GM19468 (cell line): ENCODE measurements around the gene EXOSC5.
"Not testable (repeated sequence)": the region's sequence is repeated elsewhere in the genome, so short reads cannot be mapped to it uniquely, and the experiment has no call there.

Experiments used
- ATAC-seq: cut with Tn5 transposase; IDR thresholded peaks from one replicate; pipeline ENCODE4 v1.9.1; 2021; ENCODE audit warnings: mild to moderate bottlenecking, moderate library complexity, moderate number of reproducible peaks; ENCODE audit not compliant: unreplicated experiment; ENCODE audit errors: extremely low read depth

The EXOSC5 gene

DNA sequence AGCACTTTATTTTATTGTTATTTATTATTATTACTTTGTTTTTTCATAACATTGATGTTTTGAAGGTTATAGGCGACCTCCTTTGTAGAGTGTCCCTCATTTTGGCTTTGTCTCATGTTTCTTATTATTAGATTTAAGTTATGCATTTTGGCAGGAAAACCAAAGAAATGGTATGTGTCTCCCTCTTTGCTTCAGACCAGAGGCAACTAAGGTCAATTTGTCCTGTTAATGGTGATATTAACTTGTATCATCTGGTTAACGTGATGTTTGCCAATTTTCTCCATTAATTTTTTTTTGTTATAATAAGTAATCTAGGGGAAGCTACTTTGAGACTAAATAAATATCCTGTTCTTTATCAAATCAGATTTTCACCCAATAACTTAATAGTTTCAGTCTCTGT lies 24.7 kb downstream of the EXOSC5 start:
- no peak for ATAC-seq

DNA sequence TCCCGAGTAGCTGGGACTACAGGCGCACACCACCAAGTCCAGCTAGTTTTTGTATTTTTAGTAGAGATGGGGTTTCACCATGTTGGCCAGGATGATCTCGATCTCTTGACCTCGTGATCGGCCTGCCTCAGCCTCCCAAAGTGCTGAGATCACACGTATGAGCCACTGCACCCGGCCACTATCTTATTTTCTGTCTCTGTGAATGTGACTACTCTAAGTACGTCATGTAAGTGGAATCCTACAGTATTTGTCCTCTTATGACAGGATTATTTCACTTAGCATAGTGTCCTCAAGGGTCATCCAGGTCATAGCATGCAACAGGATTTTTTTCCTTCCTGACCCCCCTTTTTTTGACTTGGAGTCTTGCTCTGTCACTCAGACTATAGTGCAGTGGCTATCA lies 25.6 kb downstream of the EXOSC5 start:
- no peak for ATAC-seq

DNA sequence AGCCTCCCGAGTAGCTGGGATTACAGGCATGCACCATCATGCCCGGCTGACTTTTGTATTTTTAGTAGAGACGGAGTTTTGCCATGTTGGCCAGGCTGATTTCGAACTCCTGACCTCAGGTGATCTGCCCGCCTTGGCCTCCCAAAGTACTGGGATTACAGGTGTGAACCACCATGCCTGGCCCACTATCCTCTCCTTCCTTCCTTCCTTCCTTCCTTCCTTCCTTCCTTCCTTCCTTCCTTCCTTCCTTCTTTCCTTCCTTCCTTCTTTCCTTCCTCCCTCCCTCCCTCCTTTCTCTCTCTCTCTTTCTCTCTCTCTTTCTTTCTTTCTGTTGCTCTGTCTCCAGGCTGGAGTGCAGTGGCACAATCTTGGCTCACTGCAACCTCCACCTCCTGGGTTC lies 26.0 kb downstream of the EXOSC5 start:
- ATAC-seq, result not testable (repeated sequence)

DNA sequence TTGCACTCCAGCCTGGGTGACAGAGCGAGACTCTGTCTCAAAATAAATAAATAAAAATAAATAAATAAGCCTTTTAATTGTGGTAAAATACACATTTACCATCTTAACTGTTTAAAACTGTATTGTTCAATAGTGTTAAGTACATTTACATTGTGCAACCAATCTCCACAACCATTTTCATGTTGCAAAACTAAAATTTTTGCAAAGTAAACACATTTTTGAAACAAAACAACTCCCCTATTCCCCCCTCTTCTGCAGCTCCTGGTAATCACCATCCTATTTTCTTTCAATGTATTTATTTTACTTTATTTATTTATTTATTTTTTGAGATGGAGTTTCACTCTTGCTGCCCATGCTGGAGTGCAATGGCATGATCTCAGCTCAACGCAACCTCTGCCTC lies 27.4 kb downstream of the EXOSC5 start:
- ATAC-seq, result no peak

DNA sequence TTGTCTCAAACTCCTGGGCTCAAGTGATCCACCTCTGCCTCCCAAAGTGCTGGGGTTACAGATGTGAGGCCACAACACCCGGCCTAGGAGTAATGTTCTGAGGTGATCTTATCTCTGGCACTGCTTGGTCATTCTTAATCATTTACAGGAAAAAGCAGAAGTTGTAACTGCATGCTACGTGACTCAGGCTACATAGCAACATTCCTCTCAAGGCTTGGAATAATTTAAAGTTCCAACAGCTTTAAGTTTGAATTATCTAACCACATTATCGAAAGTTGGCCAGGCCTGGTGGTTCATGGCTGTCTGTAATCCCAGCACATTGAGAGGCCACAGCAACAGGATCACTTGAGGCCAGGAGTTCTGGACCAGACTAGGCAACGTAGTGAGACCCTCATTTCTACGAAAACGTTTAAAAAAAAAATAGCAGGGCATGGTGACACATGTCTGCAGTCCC lies 29.3 kb downstream of the EXOSC5 start:
- no peak for ATAC-seq

DNA sequence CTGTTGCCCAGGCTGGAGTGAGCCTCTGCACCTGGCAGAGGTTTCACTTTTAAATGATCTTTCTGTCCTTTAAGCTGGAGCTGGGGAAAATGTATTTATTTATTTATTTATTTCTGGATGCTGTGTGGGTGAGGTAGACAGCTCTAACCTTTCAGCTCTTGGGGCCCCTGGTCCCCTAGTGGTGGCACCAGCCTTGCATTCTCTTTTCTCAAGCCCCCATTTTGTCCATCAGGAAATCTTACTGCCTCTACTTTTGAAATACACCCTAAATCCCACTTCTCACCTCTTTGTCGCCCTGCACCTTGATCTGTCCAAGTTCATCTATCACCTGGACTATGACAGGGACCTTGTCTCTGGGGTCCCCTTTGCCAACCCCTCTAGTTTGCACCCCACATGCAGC lies 31.1 kb downstream of the EXOSC5 start:
- no peak for ATAC-seq

DNA sequence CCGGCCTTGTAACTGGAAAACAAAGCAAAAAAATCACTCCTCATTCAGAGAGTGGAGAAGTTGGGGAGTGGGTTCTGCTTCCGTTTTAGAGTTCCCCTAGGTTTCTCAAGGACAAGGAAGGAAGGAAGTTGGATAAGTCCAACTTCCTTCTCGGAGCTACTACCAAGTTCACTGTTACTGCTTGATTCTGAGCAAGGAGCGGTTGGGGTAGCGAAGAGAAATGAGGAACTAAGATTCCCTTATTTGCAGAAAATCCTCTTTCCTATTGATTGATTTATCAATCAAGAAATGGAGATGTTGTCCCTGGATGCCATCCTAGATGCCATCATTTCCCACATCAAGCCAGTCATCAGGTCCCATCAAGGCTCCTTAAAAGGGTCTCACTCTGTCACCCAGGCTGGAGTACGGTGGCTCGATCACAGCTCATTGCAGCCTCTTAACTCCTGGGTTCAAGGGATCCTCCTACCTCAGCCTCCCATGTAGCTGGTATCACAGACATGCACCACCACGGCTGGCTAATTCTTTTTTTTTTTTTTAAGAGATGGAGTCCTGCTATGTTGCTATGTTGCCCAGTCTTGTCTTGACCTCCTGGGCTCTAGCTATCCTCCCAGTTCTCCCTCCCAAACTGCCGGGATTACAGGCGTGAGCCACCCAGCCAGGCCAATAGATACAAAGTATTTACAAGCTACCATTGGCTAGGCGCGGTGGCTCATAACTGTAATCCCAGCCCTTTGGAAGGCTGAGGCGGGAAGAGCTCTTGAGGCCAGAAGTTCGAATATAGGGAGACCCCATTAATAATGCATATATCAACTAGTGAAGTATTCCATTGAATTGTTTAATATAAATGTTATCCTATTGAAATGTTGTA lies 32.4 kb downstream of the EXOSC5 start:
- ATAC-seq, result no peak

DNA sequence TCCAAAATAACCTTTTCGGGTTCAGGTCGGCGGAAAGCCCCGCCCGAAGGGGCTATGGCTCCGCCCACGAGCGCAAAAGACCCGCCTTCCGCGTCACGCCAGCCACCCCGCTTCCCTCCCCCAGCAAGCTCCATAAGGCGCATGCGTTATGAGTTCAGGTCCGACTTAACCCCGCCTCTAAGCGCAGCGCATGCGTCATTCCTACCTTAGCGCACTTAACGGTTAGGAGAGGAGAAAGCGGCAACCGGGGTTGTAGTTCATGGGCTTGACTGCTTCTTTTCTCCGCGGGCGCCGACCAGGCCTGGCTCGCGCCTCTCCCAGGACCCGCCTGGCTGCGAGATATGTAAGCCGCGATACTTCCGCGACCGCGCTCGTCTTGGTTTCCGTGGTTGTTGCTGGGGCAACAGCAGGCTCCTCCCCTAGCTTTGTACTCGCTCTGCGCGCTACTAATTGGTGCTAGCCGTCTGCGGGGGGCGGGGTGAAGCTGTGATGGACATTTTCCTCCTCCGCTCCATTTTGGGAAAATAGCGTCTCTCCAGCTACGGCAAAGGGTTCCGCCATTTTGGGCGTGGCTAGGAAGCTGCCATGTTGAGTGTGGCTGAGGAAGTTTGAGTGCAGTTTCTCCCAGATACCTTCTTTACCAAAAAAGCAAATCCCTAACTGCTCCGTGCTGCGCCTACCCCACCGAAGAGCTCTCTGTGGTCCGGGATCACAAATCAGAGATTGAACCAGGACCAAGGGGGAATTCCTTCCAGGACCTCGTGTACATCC lies 33.2 kb downstream of the EXOSC5 start, which contains the start of gene B9D2:
Gene B9D2, minus strand, starts transcription at position 397 of the 771 bp plus-strand sequence. CDS start 630 bp downstream, outside the sequence.
- ATAC-seq, result peak; percentile 38

DNA sequence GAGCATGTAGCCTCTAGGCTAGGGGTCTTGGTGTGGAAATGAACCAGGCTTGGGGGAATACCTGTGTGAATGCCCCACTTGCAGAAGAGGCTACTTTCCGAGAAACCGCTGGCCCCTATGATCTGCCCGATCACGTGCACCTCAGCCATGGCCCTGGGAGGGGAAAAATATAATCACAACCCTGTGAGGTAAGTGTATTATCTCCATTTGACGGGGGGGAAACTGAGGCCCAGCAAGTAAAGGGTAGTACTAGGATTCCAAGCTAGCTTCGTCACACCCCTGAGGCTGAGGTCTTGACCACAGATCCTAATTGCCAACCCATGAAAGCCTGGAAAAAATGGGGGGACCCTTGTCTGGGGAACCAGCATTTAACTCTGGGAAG lies 33.8 kb downstream of the EXOSC5 start:
- ATAC-seq, result no peak

DNA sequence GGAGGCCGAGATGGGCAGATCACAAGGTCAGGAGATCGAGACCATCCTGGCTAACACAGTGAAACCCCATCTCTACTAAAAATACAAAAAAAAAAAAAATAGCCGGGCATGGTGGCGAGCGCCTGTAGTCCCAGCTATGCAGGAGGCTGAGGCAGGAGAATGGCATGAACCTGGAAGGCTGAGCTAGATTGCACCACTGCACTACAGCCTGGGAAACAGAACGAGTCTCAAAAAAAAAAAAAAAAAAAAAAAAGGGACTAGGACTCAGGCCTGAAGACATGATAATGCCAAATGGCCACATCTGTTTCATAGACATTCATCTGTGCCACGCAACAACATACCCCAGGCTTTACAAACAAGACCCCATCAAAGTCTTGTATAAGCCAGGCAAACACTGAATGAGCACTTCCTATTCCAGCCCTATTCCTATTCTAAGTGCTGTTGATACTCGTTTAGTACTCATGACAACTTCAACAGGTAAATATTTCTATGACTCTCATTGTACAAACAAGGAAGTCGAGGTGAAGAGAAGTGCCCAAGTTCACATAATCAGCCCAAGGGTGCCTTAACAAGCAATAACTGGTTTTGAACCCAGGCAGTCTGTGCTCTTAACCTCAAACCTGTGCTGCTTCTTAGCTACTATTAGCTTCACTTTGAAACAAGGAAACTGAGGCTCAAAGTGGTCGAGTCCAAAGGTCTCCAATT lies 34.9 kb downstream of the EXOSC5 start:
- ATAC-seq, result no peak

DNA sequence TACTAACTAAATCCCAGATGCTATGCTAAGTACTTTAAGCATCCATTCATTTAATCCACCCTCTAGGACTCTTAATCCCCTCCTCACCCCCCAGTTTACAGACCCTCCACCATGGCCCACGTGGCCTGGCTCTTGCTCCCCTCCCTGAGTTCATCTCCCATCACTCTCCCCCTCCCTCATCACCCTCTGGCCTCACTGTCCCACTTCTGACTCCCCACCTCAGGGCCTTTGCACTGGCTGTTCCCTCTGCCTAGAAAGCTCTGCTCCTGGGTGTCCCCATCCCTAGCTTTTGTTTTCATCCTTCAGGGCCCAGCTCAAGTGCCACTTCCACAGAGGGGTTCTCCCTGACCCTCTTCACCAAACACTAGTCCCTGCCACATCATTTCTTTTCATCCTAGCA lies 37.4 kb downstream of the EXOSC5 start:
- no peak for ATAC-seq

DNA sequence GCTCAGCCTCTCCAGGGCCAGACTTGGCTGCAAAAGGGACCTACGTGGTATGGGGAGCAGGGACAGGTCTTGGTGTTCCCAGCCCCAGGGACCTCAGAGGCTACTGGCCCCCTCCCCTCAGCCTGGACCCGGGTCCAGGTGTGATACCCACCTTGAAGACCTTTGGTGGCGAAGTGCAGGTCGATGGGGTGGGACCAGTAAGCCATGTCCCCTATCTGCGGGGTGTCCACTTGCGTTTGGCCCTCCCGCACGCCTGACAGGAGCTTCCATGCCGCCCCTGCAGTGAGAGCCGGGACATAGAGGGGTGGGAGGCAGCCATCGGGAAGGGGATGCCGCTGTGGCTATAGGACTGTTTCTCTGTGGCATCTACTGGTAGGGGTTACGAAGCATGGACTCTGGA lies 39.4 kb downstream of the EXOSC5 start:
- no peak for ATAC-seq

DNA sequence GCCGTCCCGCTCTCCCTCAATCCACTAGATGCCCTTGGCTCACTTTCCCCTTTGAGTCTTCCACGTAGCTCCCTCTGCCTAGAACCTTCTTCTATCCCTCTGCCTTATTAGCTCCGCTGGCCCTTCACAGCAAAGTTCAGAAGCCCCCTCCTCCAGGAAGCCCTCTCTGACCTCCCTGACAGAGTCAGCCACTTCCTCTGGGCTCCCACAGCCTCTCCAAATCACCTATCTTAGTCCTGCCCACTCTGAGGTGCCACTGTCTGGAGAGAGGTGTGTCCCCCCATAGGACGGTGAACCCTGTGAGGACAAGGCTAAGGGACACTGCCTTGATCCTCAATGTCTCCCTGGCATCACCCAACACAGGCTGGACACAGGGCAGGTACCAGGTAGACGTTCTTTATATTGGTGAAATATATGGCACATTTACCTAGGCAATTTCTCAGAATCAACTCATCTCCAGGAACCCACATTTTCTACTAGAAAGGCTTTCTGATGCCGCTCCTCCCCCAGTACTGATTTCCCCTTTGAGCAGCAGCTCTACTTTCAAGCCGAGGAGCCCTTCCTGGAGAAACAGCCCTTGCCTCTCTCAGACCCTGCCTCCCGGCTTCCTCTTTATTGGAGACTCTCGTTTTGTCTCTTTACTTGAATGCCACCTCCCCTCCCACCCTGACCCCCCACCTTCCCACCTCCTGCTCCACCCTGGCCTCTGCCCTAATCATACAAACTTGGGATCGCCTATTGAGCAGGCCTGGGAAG lies 40.0 kb downstream of the EXOSC5 start:
- ATAC-seq, result no peak

DNA sequence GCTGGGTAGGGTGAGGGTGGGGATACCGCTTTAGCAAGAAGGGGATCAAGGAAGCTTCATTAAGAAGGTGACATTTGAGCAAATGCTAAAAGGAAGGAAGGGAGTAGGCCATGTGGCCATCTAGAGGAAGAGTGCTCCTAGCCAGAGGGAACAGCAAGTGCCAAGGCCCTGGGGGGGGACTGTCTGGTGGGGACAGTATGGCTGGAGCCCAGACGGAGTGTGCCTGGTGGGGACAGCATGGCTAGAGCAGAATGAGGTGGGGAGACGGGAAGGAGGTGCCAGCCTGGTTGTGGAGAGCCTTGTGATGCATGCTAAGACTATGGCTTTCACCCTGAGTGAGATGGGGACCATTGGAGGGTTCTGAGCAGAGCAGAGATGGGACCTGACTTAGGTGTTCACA lies 41.4 kb downstream of the EXOSC5 start:
- ATAC-seq, result no peak

DNA sequence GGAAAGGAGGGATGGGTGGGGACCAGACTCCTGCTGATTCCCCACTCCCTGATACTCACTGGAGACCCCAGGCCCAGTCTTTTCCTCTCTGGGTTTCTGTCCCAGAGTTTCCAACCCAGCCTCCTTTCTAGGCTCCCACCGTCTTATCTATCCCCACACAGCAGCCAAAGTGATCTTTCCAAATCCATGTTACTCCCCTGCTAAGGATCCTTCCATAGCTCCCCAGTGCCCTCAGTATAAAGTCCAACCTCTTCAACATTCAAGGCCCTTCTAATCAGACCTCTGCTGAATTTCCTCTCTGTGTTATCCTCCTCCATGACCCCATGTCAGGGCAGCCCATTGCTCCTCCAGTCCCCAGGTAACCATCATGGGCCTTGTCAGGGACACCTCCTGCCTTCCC lies 42.1 kb downstream of the EXOSC5 start:
- ATAC-seq, result no peak

DNA sequence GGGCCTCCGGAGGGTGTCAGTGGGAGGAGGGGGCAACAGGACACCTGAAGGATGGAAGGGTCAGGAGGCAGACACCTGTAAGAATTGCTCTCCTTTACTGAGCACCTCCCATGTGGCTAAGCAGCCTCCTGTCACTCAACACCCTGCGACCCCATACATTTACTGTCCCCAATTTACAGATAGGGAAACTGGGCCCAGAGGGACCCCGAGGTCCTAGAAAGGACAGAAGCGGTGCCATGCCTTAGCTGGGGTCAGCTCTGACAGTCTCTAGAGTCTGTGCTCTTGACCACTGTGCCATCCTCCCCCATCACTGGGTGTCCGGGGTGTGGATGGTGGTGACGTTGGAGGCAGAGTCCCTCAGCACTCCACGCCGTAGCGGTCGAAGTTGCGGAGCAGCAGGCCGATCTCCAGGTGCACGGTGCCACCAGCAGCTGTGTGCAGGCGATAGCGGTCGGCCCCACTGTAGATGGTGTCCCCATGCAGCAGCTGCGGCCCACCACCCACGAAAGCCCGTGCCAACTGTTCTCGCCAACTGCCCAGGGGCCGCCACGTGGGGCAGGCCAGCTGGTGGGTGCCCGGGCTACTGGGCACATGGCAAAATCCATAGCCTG lies 42.7 kb downstream of the EXOSC5 start:
- ATAC-seq, result no peak

DNA sequence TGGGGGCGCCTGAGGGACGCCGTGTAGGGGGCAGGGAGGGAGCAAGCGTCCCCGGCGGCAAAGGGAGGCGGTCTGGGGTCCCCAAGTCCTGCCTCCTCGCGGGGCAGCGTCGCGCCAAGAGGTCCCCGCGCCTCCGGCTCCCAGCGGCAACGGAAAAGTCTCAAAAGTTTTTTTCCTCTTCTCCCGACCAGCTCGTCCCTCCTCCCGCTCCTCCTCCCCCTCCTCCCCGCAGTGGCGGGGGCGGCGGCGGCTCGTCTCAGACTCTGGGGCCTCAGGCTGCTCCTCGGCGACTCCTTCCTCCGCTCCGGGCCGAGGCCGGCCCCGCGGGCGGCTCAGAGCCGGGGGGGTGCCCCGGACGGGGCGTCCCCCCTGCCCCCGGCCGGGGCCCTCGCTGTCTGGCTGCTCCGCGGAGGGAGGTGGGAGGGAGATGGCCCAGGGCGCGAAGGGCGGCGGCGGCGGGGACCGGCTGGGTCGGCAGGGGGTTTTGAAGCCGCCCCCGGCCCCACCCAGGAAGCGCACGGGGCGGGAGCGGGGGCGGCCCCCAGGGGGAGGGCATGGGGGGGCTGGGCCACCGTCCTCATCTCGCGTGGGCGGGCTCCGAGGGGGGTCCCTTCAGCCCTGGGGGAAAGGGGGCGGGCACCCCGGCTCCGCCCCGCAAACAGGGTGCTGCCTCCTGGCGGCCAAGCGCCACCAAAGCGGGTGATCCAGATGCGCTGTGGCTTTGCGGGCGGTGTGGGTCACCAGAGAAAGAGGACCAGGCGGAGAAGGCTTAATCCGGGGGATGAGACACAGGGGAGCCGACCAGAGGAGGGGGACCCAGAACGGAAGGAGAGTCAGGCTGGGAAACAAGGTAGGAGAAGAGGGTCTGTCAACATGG lies 43.5 kb downstream of the EXOSC5 start, which contains the start of gene TGFB1:
Gene TGFB1, minus strand, starts transcription at position 457 of the 877 bp plus-strand sequence. CDS start 878 bp downstream, outside the sequence.
- ATAC-seq, result peak; percentile 42

DNA sequence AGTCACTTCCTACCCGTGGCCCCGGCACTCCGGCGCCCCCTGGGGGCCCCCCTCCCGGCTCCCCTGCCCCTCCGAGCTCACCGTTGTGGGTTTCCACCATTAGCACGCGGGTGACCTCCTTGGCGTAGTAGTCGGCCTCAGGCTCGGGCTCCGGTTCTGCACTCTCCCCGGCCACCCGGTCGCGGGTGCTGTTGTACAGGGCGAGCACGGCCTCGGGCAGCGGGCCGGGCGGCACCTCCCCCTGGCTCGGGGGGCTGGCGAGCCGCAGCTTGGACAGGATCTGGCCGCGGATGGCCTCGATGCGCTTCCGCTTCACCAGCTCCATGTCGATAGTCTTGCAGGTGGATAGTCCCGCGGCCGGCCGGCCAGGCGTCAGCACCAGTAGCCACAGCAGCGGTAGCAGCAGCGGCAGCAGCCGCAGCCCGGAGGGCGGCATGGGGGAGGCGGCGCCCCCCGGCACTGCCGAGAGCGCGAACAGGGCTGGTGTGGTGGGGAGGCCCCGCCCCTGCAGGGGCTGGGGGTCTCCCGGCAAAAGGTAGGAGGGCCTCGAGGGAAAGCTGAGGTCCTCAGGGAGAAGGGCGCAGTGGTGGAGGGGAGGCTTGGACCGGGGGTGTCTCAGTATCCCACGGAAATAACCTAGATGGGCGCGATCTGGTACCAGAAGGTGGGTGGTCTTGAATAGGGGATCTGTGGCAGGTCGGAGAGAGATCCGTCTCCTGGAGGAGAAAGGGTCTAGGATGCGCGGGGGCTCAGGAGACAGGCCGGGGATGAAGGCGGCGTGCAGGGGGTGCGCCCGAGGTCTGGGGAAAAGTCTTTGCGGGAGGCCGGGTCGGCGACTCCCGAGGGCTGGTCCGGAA lies 44.3 kb downstream of the EXOSC5 start:
- ATAC-seq, result no peak
